ENCODE measurements around the gene RABGAP1L.
"Not testable (repeated sequence)": the region's sequence is repeated elsewhere in the genome, so short reads cannot be mapped to it uniquely, and the experiment has no call there.

DNA sequence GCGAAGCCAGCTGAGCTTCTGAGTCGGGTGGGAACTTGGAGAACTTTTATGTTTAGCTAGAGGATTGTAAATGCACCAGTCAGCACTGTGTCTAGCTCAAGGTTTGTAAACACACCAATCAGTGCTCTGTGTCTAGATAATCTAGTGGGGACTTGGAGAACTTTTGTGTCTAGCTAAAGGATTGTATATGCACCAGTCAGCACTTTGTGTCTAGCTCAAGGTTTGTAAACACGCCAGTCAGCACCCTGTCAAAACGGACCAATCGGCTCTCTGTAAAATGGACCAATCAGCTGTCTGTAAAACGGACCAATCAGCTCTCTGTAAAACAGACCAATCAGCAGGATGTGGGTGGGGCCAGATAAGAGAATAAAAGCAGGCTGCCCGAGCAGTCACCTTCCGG lies 552.5 kb downstream of the RABGAP1L start:
- TF ChIP-seq, protein P1, sequence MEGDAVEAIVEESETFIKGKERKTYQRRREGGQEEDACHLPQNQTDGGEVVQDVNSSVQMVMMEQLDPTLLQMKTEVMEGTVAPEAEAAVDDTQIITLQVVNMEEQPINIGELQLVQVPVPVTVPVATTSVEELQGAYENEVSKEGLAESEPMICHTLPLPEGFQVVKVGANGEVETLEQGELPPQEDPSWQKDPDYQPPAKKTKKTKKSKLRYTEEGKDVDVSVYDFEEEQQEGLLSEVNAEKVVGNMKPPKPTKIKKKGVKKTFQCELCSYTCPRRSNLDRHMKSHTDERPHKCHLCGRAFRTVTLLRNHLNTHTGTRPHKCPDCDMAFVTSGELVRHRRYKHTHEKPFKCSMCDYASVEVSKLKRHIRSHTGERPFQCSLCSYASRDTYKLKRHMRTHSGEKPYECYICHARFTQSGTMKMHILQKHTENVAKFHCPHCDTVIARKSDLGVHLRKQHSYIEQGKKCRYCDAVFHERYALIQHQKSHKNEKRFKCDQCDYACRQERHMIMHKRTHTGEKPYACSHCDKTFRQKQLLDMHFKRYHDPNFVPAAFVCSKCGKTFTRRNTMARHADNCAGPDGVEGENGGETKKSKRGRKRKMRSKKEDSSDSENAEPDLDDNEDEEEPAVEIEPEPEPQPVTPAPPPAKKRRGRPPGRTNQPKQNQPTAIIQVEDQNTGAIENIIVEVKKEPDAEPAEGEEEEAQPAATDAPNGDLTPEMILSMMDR (IDR thresholded peaks at IDR 0.05), result not testable (repeated sequence)
- TF ChIP-seq POLR2A (IDR thresholded peaks at IDR 0.05), result not testable (repeated sequence)

Data from right lobe of liver (tissue), 4 donors.